ENCODE measurements around the gene KDM7A.
"Not testable (repeated sequence)": the region's sequence is repeated elsewhere in the genome, so short reads cannot be mapped to it uniquely, and the experiment has no call there.

Gene KDM7A

GRCh38 chr7:140156460-140157080 is 20.2 kb downstream of the KDM7A start:
- no peak for DNase-seq

GRCh38 chr7:140155428-140155827 is 21.4 kb downstream of the KDM7A start:
- no peak for DNase-seq

DNA sequence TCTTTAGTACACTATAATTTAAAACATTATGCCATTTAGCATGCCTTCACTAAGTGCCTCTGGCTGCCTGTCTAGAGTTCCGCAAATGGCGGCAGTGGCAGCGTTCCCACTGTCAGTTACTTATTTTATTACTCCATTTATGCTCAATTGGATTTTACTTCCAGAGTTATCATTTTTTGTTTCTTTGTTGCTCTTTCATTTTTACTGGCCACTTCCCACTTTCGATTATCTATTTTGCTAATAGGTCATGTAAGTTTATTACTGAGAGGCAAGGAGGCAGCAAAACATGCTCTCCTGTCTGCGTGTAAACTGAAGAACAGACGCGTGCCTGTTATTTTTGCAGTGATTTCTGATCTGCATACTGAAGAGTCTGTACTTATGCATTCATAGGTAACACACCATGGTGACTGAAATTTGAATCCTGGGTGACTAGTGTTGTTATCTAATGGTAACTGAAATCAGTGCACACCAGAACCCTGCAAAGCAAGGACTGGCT is 23.1 kb downstream of the KDM7A start:
- no peak for DNase-seq

- no peak for DNase-seq
Observed at GRCh38 chr7:140146574-140146973, 30.2 kb downstream of the KDM7A start.

GRCh38 chr7:140145709-140146108 is 31.1 kb downstream of the KDM7A start:
- DNase-seq = no peak

GRCh38 chr7:140144821-140145220 is 32.0 kb downstream of the KDM7A start:
- DNase-seq = no peak

- DNase-seq = no peak
Observed at GRCh38 chr7:140143997-140144396, 32.8 kb downstream of the KDM7A start.

- no peak for DNase-seq
Observed at GRCh38 chr7:140142031-140142430, 34.8 kb downstream of the KDM7A start.

- DNase-seq = no peak
Observed at GRCh38 chr7:140141256-140141655, 35.5 kb downstream of the KDM7A start.

GRCh38 chr7:140137078-140137477 is 39.7 kb downstream of the KDM7A start:
- DNase-seq = no peak

DNA sequence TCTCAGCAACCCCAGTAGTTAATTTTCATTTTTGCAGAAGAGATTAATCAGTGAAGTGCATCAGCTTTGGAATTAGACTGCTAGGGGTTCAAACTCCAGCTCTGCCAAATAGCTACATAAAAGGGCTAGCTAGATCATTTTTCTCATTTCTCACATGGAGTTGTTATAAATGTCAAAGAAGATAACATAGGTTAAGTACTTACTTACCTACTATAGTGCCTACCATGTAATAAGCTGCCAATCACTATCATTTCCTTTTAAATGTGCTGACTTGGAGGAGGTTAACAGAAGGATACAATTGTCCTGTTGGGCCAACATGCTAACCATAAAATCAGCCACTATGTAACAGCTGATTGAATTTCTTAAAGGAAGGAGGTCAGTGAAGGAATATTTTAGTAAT is 40.7 kb downstream of the KDM7A start:
- DNase-seq = no peak

DNA sequence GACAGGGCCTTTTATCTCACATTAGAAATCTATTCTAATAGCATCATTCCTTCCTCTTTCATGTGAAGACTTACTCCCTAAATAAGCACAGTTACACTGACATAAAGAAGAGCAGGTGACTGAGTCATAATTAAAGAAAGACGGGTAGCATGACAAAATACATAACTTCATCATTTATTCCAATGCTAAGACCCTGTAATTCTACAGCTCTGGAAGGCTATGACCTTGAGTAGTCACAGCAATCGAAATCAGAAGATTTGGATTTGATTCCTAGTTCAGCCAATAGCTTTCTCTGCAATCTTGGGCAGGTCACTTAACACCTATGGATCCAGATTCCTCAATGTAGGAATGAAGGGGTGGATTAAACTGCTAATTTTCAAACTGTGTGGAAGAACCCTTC is 42.7 kb downstream of the KDM7A start:
- DNase-seq = no peak

DNA sequence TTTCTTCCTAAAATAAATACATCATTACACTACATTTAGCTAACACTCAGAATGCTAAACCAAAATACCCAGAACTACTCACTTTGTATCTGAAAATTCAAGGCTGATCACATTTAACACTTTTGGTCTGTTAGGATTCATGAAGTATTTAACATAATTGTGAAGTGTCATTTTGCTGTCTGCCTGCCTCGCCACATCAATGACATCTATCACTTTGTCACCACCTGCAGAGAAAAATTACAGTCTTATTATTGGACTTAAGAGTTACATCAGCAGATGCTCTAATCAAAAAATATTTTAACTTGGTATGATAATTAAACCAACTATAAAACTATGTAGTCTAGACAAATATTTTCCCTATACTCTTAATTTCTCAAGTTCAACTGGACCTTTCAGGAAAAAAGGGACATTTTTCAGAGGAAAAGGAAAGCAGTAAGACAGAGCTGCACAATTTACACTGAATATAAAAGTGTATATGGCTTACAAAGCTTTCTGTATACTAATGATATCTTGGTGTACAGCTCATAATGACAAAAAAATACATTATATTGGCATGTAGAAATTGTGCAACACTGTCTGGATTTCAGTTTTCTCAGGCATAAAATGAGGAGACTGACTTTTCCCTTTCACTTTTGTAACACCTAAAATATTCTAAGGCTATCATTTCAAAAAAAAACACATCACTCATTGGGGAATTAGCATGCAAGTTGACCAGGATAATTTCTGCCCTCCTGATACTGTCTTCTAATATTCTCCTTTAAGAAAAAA is 49.2 kb downstream of the KDM7A start:
- DNase-seq = no peak

DNA sequence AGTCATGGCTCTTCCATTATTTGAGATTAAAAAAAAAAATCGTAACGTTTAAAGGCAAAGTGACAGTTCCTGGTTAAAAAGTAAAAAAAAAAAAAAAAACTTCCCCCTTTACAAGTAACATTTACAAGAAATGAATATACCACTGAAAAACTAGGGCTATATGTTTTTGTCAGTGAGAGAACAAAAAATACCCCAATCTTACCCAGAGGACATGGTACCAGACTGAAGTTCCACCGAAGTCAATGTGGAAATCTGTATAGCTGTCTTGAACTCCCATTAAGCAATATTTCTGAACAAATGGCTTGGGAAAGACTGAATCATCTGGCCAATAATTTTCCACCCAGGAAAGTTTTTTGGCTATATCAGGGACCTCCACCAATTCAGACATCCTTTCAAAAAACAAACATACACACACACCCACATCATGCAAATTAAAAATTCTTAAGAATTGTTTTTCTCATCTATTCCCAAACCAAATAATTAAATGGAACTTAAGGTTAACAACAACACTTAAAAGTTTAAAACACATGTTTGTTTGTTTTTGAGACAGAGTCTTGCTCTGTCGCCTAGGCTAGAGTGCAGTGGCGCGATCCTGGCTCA is 50.2 kb downstream of the KDM7A start:
- DNase-seq = no peak

DNA sequence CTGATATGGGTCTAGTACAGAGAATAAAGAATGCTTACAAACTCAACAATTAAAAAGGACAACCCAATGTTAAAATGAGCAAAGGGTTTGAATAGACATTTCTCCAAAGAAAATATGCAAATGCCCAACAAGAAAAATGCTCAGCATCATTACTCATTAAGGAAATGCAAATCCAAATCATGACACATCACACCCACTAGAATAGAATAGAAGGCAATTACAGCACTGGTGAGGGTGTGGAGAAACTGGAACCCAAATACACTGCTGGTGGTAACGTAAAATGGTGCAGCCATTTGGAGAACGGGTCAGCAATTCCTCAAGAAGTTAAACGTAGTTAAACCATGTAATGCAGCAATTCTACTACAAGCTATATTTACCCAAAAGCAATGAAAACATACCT is 53.8 kb downstream of the KDM7A start:
- no peak for DNase-seq

DNA sequence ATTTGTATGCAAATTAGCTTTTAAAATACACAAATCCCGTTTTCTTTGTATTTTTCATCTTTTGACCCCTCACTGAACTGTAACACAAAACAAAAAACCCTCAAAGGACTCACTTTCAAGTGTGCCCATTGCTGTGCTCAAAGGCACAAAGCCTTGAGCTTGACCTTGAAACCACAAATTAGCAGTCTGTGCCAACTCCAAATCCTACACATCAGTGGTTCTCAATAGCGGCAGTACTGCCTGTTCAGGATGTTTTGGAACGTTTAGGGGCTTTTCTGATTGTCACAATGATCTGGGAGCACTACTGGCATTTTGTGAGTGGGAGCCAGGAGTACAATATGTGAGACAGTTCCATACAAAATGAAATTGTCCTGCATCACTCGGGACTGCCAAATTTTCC is 55.5 kb downstream of the KDM7A start:
- no peak for DNase-seq

GRCh38 chr7:140114817-140115216 is 62.0 kb downstream of the KDM7A start:
- DNase-seq = not testable (repeated sequence)

GRCh38 chr7:140108777-140109176 is 68.0 kb downstream of the KDM7A start:
- DNase-seq = not testable (repeated sequence)

DNA sequence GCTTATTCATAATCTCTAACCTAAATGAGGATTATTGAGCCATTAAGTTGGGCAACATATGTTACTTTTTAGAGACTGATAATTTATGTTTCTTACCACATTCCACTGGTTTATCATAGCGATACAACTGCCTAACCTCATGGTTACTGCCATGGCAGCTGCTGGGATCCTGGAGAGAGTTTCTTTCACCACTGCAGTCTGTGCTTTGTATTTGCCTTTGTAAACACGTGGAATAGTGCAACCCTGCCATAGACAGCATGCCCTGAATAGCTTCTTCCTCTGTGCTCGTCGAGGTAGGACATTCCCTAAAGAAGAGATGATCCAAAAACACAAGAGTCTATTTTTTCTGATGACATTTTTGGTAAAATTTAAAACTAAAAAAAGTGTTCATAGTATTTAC is 80.3 kb downstream of the KDM7A start:
- DNase-seq = no peak

DNA sequence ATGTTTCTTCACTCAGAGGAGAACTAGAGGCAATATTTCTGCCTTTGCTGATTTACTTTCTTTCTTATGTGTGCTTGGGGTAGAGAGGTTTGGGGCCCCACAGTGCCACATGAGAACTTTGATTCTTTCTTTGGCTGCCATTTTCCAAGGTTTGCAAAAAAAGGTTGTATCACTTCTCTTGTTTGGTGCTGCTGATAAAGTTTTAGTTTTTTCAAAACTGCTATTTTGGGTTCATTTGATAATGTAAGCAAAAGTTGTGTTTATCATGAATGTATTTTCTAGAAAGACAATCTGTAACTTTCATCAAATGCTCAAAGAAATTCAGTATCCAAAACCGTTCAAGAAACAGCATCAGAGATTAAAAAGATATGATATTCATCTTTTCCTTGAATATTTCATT is 83.4 kb downstream of the KDM7A start:
- no peak for DNase-seq

- DNase-seq = no peak
Observed at GRCh38 chr7:140085447-140085846, 91.3 kb downstream of the KDM7A start.

- no peak for DNase-seq
Observed at GRCh38 chr7:140084972-140085371, 91.8 kb downstream of the KDM7A start.

DNA sequence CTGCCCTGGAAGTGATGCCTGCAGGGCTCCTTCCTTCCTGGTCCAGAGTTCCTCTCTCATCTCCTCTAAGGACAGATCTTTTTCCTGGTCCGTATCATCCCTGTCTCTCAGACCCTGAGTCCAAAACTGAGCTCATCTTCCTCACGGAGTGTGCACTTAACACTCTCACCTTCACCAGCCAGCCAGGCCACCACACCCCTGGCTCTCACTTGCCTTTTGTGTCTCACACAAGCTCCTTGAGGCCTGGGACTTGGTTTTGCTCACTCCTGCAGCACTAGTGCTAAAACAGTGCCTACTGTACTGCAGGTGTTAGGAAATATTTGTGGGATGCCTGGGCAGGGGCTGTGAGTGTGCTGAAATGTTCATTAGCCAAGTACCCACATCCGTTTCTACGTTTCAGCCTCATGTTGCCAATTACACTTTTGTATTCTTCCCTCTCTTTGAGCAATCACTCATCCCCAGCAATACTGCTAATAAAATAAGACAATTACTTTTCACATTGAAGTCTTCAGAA is 92.6 kb downstream of the KDM7A start:
- no peak for DNase-seq

DNA sequence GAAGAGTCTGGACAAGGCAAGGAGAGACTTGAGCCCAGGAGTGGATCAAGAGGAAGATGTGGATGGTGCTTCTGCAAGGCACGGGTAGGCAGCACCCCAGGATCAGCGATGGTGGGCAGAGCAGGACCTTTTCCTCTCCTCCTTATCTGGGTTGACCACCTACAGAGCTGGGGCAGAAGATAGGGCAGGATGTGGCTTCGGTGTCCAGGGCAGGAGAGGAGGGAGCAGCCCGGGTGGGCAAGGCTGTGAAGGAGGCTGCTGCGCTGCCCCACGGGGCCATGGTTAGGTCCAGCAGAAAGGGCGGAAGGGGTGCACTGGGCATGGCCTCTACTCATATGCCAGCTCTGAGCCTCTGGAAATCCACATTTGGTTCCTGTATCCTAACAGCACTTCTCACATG is 94.0 kb downstream of the KDM7A start:
- no peak for DNase-seq

All from NCI-H526 treated with DMSO at 0.1 percent for 48 hours (cell line).